ENCODE results near the gene GALNT2.

Gene GALNT2

GRCh38 chr1:230097370-230097769, 30.3 kb downstream of the GALNT2 start:
- H3K4me3 ChIP-seq, result no peak overlapping the region
- peaks cover 81% of the 10 kb centered on the region for H3K4me1 ChIP-seq
- H4K20me1 ChIP-seq, result peaks cover 100% of the 10 kb centered on the region
- no peak overlapping the region for H3K9ac ChIP-seq
- no peaks in the 10 kb centered on the region for H3K9me3 ChIP-seq
- H3K4me2 ChIP-seq, result no peak overlapping the region
- no peak overlapping the region for H3K27ac ChIP-seq
- H3K36me3 ChIP-seq, result peaks cover 74% of the 10 kb centered on the region
- no peak for TF ChIP-seq Cebpa-rat (IDR thresholded peaks at IDR 0.05)
- H3K27me3 ChIP-seq, result no peaks in the 10 kb centered on the region

DNA sequence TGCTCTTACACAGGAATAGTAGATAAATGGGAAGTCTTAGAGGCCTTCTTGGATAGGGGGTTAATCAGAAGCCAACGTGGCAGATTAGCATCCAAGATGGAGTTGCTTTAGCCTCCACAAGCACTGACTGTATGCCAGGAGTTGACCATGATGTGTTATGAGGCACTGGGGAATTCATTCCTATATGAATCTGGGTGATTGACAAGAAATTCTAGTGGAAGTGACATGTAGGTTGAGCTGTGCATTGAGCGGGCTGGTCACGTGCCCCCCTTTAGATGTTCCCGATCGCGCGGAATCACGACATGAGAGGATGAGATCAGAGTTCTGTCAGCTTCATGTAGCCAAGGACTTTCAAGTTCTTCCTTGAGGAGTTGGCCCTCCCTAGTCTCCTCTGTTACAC, 31.7 kb downstream of the GALNT2 start:
- peaks cover 81% of the 10 kb centered on the region for H3K4me1 ChIP-seq
- no peak overlapping the region for H3K4me3 ChIP-seq
- TF ChIP-seq Cebpa-rat (IDR thresholded peaks at IDR 0.05), result no peak
- no peak overlapping the region for H3K9ac ChIP-seq
- no peak overlapping the region for H3K27ac ChIP-seq
- H4K20me1 ChIP-seq, result peaks cover 100% of the 10 kb centered on the region
- no peaks in the 10 kb centered on the region for H3K9me3 ChIP-seq
- H3K27me3 ChIP-seq, result no peaks in the 10 kb centered on the region
- H3K4me2 ChIP-seq, result peak overlapping the region; percentile 30
- peaks cover 61% of the 10 kb centered on the region for H3K36me3 ChIP-seq

DNA sequence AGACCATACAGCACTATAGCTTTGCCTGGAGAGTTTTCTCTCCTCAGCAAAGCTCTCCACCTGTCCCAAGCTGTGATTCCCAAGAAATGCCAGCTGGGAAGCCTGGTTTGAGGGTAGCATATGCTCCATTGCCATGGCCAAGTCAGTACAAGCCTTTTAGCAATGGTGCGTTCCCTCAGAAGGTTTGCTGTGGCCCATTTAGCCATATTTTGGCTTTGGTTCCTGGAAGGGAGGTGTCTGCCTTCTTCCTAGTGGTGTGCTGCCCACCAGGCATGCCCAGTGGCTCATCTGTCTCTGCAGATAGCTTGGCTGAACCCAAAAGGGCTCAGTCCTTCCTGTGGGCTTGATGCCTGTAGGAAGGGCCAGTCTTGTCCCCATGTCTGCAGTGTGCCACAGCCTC, 32.4 kb downstream of the GALNT2 start:
- Histone ChIP-seq H3K4me1 (peaks cover 81% of the 10 kb centered on the region), H3K4me3 (no peak overlapping the region), H3K27ac (0 out of 2 replicates have a peak overlapping the region, but pooled peaks have one; percentile 20), H4K20me1 (peaks cover 100% of the 10 kb centered on the region), H3K27me3 (no peaks in the 10 kb centered on the region), H3K36me3 (peaks cover 53% of the 10 kb centered on the region), H3K9me3 (no peaks in the 10 kb centered on the region), H3K4me2 (peak overlapping the region; percentile 30), H3K9ac (no peak overlapping the region)
- no peak for TF ChIP-seq Cebpa-rat (IDR thresholded peaks at IDR 0.05)

- Histone ChIP-seq H3K4me1 (peaks cover 81% of the 10 kb centered on the region), H4K20me1 (peaks cover 100% of the 10 kb centered on the region)
- no peak for TF ChIP-seq Cebpa-rat (IDR thresholded peaks at IDR 0.05)
Measured at GRCh38 chr1:230100932-230101331, 33.9 kb downstream of the GALNT2 start.

DNA sequence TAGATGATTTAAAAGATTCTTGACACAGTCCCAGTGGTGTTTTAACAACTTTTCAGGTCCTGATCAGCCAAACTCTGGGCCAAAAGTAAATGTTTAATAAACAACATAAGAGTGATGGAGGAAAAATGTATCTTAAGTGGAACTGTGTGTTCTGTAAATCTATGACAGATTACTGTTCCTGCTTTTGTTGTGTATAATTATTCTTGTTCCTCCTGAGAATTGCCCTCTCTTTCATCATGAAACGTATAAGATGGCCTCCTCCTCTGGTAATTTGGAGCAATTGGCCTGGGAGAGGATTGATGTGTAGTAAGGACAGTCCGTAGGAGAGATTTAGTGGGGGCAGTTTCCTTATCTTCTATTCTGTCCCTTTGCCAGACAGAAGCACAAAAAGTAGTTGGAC, 34.5 kb downstream of the GALNT2 start:
- Histone ChIP-seq H3K27ac (peak overlapping the region; percentile 11; the same call in 1 of the 2 replicates), H3K9me3 (no peaks in the 10 kb centered on the region), H4K20me1 (peaks cover 100% of the 10 kb centered on the region), H3K4me3 (no peak overlapping the region), H3K36me3 (peaks cover 45% of the 10 kb centered on the region), H3K27me3 (no peaks in the 10 kb centered on the region), H3K4me1 (peaks cover 82% of the 10 kb centered on the region), H3K9ac (0 out of 2 replicates have a peak overlapping the region, but pooled peaks have one; percentile 16), H3K4me2 (peak overlapping the region; percentile 91)
- TF ChIP-seq Cebpa-rat (IDR thresholded peaks at IDR 0.05), result no peak

More at GRCh38 chr1:230100932-230101331, 33.9 kb downstream of the GALNT2 start:
- no peaks in the 10 kb centered on the region for H3K9me3 ChIP-seq
- no peak overlapping the region for H3K4me3 ChIP-seq
- H3K27me3 ChIP-seq, result no peaks in the 10 kb centered on the region
- 0 out of 2 replicates have a peak overlapping the region, but pooled peaks have one; percentile 11 for H3K27ac ChIP-seq
- 0 out of 2 replicates have a peak overlapping the region, but pooled peaks have one; percentile 16 for H3K9ac ChIP-seq
- H3K4me2 ChIP-seq, result peak overlapping the region; percentile 91
- H3K36me3 ChIP-seq, result peaks cover 49% of the 10 kb centered on the region

- Histone ChIP-seq H3K4me3 (no peak overlapping the region), H3K36me3 (peaks cover 45% of the 10 kb centered on the region), H4K20me1 (peaks cover 100% of the 10 kb centered on the region), H3K27ac (peak overlapping the region; percentile 11; the same call in 1 of the 2 replicates), H3K4me2 (peak overlapping the region; percentile 91), H3K27me3 (no peaks in the 10 kb centered on the region), H3K9ac (0 out of 2 replicates have a peak overlapping the region, but pooled peaks have one; percentile 16), H3K9me3 (no peaks in the 10 kb centered on the region), H3K4me1 (peaks cover 87% of the 10 kb centered on the region)
- TF ChIP-seq Cebpa-rat (IDR thresholded peaks at IDR 0.05), result no peak
Measured at GRCh38 chr1:230102046-230102445, 35.0 kb downstream of the GALNT2 start.

GRCh38 chr1:230102472-230102871, 35.4 kb downstream of the GALNT2 start:
- Histone ChIP-seq H4K20me1 (peaks cover 100% of the 10 kb centered on the region), H3K4me1 (peaks cover 91% of the 10 kb centered on the region), H3K9me3 (no peaks in the 10 kb centered on the region), H3K27me3 (no peaks in the 10 kb centered on the region), H3K27ac (0 out of 2 replicates have a peak overlapping the region, but pooled peaks have one; percentile 11), H3K9ac (no peak overlapping the region), H3K4me3 (no peak overlapping the region), H3K36me3 (peaks cover 45% of the 10 kb centered on the region), H3K4me2 (peak overlapping the region; percentile 91)
- no peak for TF ChIP-seq Cebpa-rat (IDR thresholded peaks at IDR 0.05)

GRCh38 chr1:230103306-230104173, 36.5 kb downstream of the GALNT2 start:
- H4K20me1 ChIP-seq, result peaks cover 100% of the 10 kb centered on the region
- no peak for TF ChIP-seq Cebpa-rat (IDR thresholded peaks at IDR 0.05)

DNA sequence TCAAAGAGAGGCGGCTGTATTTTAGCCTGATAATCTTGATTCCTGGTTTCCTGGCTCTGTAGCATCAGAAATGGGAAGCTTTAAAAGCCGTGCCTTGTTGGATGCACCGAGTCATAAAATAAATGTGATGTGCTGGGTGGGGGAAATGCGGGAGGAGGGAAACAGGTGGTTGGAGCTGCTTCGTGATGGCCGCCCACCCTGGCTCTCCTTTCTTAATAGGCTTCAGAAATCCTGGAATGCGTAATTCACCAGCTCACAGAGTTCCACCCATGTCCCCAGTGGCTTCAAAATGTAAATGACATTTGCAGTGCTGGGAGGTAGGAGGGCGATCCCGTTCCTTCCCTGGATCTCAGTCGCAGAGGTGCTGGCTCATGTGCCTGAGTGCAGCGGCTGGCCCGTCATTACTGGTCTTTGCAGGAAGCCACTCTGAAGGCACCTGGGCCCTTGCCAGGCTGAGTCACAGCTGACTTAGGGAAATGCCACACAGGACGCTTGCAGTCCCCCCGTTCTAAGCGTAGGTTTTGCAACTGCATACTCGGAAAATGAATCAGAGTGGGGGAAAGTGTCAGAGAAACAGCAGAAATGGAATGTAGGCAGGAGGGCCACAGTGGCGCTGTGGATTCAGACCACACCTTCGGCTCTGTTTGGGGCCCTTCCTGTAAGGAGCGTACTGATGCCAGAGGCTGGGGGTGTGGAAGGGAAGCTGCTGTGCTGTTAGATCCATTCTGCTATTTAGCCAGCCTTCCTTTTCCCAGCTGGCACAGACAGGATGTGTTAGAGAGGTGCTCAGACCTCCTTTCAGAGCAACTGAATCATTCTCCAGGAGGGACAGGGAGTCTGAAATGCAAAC, 37.6 kb downstream of the GALNT2 start:
- Histone ChIP-seq H3K9ac (peak overlapping the region; percentile 33), H3K27ac (peak overlapping the region; percentile 10), H4K20me1 (peaks cover 100% of the 10 kb centered on the region), H3K9me3 (no peaks in the 10 kb centered on the region), H3K4me3 (no peak overlapping the region), H3K27me3 (no peaks in the 10 kb centered on the region), H3K4me2 (peak overlapping the region; percentile 91), H3K36me3 (peaks cover 33% of the 10 kb centered on the region), H3K4me1 (peaks cover 100% of the 10 kb centered on the region)
- TF ChIP-seq Cebpa-rat (IDR thresholded peaks at IDR 0.05), result no peak

More at GRCh38 chr1:230103306-230104173, 36.5 kb downstream of the GALNT2 start:
- peak overlapping the region; percentile 33 for H3K9ac ChIP-seq
- H3K27me3 ChIP-seq, result no peaks in the 10 kb centered on the region
- peak overlapping the region; percentile 91 for H3K4me2 ChIP-seq
- peaks cover 44% of the 10 kb centered on the region for H3K36me3 ChIP-seq
- peaks cover 100% of the 10 kb centered on the region for H3K4me1 ChIP-seq
- no peaks in the 10 kb centered on the region for H3K9me3 ChIP-seq
- H3K27ac ChIP-seq, result peak overlapping the region; percentile 10
- peak overlapping the region; percentile 7; the same call in 1 of the 2 replicates for H3K4me3 ChIP-seq
